GM12873 (cell line): Measurements from ENCODE around the gene APIP.

Source experiments
- CTCF ChIP-seq: IDR thresholded peaks from 2 replicates; pipeline ENCODE4 v1.5.1; 2012; ENCODE audit warnings: low read depth, mild to moderate bottlenecking, moderate library complexity, low read length, control low read depth; ENCODE audit not compliant: insufficient read depth; ENCODE audit errors: missing control alignments

The APIP gene

GRCh38 chr11:34893416-34893815 lies 22.8 kb downstream of the APIP start:
- no peak for TF ChIP-seq CTCF

- TF ChIP-seq CTCF: no peak
Observed at GRCh38 chr11:34891611-34892010, 24.6 kb downstream of the APIP start.

DNA sequence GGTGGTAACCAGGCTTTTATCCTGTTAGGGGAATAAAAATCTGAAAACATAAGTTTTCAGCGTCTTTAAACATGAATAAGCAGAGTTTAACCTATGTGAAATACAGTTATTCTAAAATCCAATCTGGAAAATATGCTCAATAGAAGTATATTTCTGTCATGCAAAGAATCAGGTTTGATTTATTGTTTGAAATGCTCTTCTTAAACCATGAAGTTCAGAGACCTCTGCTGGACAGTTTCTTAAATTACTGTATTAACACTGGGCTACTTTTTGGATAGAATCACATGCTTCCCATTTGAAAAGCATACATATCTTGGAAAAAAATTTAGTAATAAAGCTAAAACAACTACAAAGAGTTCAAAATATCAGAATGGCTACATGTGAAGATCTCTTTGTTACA lies 25.4 kb downstream of the APIP start:
- TF ChIP-seq CTCF: peak; percentile 38

DNA sequence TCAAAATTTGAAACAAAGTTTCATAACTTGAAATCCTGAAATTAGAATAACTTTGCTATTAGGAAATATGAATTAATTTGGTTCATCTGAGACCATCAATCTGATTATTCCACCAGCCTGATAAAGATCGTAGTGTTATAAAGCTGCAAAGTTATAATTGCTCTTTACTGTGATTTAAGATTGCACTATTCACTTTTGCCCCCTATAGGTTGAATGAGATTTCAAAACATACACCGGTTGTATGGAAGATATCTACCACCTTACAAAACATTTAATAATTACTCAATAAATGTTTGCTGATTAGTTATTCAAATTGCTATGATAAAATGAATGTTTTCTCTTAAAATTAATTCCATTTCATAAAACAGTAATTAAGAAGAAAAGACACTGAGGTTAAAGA lies 26.1 kb downstream of the APIP start:
- TF ChIP-seq CTCF: peak; percentile 22

DNA sequence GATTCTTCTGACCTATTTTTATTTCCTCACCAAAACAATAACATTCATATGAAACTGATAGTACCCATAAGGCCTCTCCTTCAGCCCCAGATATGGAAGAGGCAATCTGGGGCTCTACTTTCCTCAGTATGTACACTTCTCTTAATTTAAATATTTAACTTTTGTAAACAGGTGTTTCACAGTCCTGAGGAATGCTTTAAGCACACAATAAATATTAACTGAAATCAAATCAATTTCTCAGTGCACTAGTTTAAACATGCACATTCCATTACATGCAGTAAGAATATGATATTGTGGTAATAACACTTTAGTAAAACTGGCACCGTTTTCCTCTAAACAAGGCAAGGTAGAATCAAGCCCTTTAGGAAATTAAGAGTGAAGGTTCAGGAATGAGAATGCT lies 28.9 kb downstream of the APIP start:
- no peak for TF ChIP-seq CTCF

DNA sequence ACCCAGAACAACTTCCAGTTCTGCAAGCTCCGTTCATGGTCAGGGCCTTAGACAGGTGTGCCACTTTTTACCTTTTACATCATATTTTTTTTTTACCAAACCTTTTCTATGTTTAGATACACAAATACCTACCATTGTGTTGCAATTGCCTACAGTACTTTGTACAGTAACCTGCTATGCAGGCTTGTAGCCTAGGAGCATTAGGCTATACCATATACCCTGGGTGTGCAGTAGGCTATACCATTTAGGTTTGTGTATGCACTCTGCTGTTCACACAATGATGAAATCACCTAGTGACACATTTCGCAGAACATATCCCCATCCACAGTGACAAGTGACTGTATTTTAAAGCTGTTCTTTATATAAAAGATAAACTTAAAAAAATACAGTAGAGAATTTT lies 29.6 kb downstream of the APIP start:
- no peak for TF ChIP-seq CTCF

- no peak for TF ChIP-seq CTCF
Observed at GRCh38 chr11:34881900-34882299, 34.3 kb downstream of the APIP start.

DNA sequence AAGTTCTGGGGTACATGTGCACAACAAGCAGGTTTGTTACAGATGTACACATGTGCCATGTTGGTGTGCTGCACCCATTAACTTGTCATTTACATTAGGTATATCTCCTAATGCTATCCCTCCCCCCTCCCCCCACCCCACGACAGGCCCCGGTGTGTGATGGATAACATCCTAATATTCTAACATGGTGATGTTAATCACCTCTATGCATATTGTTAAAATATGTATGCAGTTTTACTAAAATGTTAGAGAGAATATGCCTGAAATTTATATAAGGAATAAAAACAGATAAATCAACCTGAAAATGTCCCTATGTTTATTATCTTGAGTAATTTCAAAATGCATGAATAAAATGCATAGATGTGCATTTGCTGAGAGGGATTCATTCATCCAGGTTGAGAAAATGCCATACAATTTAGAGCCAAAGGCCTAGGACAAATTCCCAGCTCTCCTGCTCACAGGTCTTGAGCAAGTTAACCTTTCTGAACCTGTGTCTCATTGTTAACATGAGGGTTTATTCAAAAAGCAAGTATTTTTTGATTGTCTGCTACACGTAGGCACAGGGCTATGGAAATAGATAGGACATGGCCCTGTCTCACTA lies 38.7 kb downstream of the APIP start:
- TF ChIP-seq CTCF: no peak
